WTC11 (cell line): ENCODE data around the gene TDRD3. TPM values are rescaled to one million over a fixed set of nuclear protein-coding genes. Genes with fewer than 3 reads are reported as not detected.

Source experiments
- EMX1 ChIP-seq: fragments of 250-450 bp; sonication (Bioruptor Pico); IDR thresholded peaks from 2 replicates; pipeline ENCODE4 v1.8.0; 2021; ENCODE audit warnings: mild to moderate bottlenecking
- ETV6 ChIP-seq: sonication (generic); formaldehyde crosslinking; IDR thresholded peaks from 2 replicates; pipeline ENCODE4 v1.8.1; 2022; ENCODE audit warnings: mild to moderate bottlenecking, missing genetic modification reagents
- FOXJ3 ChIP-seq: sonication (generic); formaldehyde crosslinking; IDR thresholded peaks from 2 replicates; pipeline ENCODE4 v1.9.0; 2021; ENCODE audit warnings: missing genetic modification reagents, mild to moderate bottlenecking, borderline replicate concordance
- GABPB1 ChIP-seq: sonication (generic); formaldehyde crosslinking; IDR thresholded peaks from 2 replicates; pipeline ENCODE4 v1.8.1; 2023; ENCODE audit warnings: mild to moderate bottlenecking, missing genetic modification reagents
- GTF2I ChIP-seq: fragments of 250-450 bp; sonication (Bioruptor Pico); conservative IDR thresholded peaks from 2 replicates; pipeline ENCODE4 v1.4.0; 2021; ENCODE audit warnings: mild to moderate bottlenecking
- HMGA2 ChIP-seq: fragments of 250-450 bp; sonication (Bioruptor Pico); IDR thresholded peaks from 2 replicates; pipeline ENCODE4 v1.4.0; 2021; ENCODE audit warnings: mild to moderate bottlenecking, moderate library complexity
- NR2C2 ChIP-seq: sonication (generic); formaldehyde crosslinking; IDR thresholded peaks from 2 replicates; pipeline ENCODE4 v1.8.0; 2022; ENCODE audit warnings: mild to moderate bottlenecking, missing genetic modification reagents
- SMAD3 ChIP-seq: sonication (generic); formaldehyde crosslinking; IDR thresholded peaks from 2 replicates; pipeline ENCODE4 v1.8.0; 2022; ENCODE audit warnings: missing genetic modification reagents, mild to moderate bottlenecking, borderline replicate concordance
- TCF7 ChIP-seq: sonication (generic); formaldehyde crosslinking; IDR thresholded peaks from 2 replicates; pipeline ENCODE4 v1.8.0; 2022; ENCODE audit warnings: mild to moderate bottlenecking, low read depth, missing genetic modification reagents, moderate library complexity
- ZBTB21 ChIP-seq: sonication (generic); formaldehyde crosslinking; IDR thresholded peaks from 2 replicates; pipeline ENCODE4 v1.8.1; 2023; ENCODE audit warnings: mild to moderate bottlenecking, missing genetic modification reagents, borderline replicate concordance
- ZNF121 ChIP-seq: sonication (generic); formaldehyde crosslinking; IDR thresholded peaks from 2 replicates; pipeline ENCODE4 v1.8.0; 2023; ENCODE audit warnings: missing genetic modification reagents
- ZNF263 ChIP-seq: sonication (generic); formaldehyde crosslinking; IDR thresholded peaks from 2 replicates; pipeline ENCODE4 v1.8.1; 2022; ENCODE audit warnings: low read depth, mild to moderate bottlenecking, moderate library complexity, missing genetic modification reagents
- total RNA-seq: library from RNA; stranded (reverse); gene quantifications from 3 replicates; pipeline ENCODE4 v1.2.3, GENCODE V29; 2021
- TF ChIP-seq, protein P1 (sequence below): fragments of 250-450 bp; sonication (Bioruptor Pico); IDR thresholded peaks from 2 replicates; pipeline ENCODE4 v1.9.0; 2021; ENCODE audit warnings: mild to moderate bottlenecking
- TF ChIP-seq, protein P2 (sequence below): sonication (generic); formaldehyde crosslinking; IDR thresholded peaks from 2 replicates; pipeline ENCODE4 v1.8.0; 2022; ENCODE audit warnings: missing genetic modification reagents
- TF ChIP-seq, protein P3 (sequence below): sonication (generic); formaldehyde crosslinking; IDR thresholded peaks from 2 replicates; pipeline ENCODE4 v1.8.1; 2022; ENCODE audit warnings: low read depth, mild to moderate bottlenecking, moderate library complexity, missing genetic modification reagents, borderline replicate concordance
- TF ChIP-seq, protein P4 (sequence below): sonication (generic); formaldehyde crosslinking; IDR thresholded peaks from 2 replicates; pipeline ENCODE4 v1.8.1; 2022; ENCODE audit warnings: low read depth, missing genetic modification reagents, borderline replicate concordance
- TF ChIP-seq, protein P5 (sequence below): sonication (generic); formaldehyde crosslinking; IDR thresholded peaks from 2 replicates; pipeline ENCODE4 v1.8.0; 2022; ENCODE audit warnings: mild to moderate bottlenecking, missing genetic modification reagents
- TF ChIP-seq, protein P6 (sequence below): sonication (generic); formaldehyde crosslinking; conservative IDR thresholded peaks from 2 replicates; pipeline ENCODE4 v1.8.1; 2023; ENCODE audit warnings: mild to moderate bottlenecking, low read depth, missing genetic modification reagents, moderate library complexity
- TF ChIP-seq, protein P7 (sequence below): sonication (generic); formaldehyde crosslinking; IDR thresholded peaks from 2 replicates; pipeline ENCODE4 v1.8.1; 2022; ENCODE audit warnings: mild to moderate bottlenecking, moderate library complexity, missing genetic modification reagents
- TF ChIP-seq, protein P8 (sequence below): sonication (generic); formaldehyde crosslinking; IDR thresholded peaks from 2 replicates; pipeline ENCODE4 v1.8.0; 2023; ENCODE audit warnings: missing genetic modification reagents, mild to moderate bottlenecking, borderline replicate concordance

The TDRD3 gene
- total RNA-seq, 1 experiment from 2014 or later: 19.5 TPM

DNA sequence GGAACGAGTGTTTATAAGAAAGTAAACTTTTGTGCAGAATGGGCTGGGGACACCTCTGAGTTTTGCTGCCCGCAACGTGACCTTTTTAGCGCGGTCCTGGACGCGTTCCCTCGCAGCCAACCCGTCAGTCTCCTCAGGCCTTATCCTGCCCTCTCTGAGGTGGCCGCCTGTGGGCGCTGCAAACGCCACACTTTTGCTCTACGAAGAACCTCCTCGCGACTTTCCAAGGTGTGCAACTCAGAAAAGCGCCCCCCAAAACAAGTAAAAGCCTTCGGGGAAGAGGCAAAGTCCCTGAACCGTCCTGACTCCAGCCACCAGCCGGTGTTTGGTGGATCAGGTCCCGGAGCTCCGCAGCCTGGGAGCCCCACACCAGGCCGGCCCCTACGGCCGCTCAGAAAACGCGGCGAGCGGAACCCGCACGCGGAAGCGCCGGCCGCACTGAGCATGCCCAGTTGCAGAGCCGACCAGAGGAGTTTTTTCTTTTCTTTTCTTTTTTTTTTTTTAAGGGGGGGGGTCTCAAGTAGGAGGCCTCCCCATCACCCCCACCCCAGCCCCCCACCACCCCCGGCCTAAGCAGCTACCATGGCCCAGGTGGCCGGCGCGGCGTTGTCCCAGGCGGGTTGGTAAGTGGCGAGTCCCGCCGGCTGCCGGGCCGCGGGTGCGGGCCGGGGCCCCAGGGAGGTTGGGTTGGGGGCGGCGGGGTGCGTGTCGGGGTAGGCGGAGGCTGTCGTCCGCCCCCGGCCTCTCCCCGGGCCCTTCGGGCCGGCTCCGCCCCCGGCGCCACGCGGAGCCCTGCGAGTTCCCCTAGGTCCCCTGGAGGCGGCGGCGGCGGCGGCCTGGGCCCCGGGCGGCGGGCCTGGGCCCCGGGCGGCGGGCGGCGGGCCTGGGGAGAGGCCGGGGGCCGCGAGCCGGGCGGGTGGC is at the start of gene TDRD3 (continued):
- TF ChIP-seq, protein P1, sequence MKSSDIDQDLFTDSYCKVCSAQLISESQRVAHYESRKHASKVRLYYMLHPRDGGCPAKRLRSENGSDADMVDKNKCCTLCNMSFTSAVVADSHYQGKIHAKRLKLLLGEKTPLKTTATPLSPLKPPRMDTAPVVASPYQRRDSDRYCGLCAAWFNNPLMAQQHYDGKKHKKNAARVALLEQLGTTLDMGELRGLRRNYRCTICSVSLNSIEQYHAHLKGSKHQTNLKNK (CRISPR knock-in tag): no peak
- TF ChIP-seq NR2C2 (CRISPR knock-in tag) (no peak), FOXJ3 (no peak), ETV6 (CRISPR knock-in tag) (peak; percentile 50; the same call in 1 of the 2 replicates), TCF7 (no peak), GABPB1 (CRISPR knock-in tag) (no peak), EMX1 (CRISPR knock-in tag) (no peak), SMAD3 (0 out of 2 replicates have a peak, but pooled peaks have one; percentile 19), ZBTB21 (CRISPR knock-in tag) (no peak), ZNF121 (CRISPR knock-in tag) (no peak), HMGA2 (CRISPR knock-in tag) (no peak), ZNF263 (no peak), GTF2I (no peak)
- TF ChIP-seq, protein P2, sequence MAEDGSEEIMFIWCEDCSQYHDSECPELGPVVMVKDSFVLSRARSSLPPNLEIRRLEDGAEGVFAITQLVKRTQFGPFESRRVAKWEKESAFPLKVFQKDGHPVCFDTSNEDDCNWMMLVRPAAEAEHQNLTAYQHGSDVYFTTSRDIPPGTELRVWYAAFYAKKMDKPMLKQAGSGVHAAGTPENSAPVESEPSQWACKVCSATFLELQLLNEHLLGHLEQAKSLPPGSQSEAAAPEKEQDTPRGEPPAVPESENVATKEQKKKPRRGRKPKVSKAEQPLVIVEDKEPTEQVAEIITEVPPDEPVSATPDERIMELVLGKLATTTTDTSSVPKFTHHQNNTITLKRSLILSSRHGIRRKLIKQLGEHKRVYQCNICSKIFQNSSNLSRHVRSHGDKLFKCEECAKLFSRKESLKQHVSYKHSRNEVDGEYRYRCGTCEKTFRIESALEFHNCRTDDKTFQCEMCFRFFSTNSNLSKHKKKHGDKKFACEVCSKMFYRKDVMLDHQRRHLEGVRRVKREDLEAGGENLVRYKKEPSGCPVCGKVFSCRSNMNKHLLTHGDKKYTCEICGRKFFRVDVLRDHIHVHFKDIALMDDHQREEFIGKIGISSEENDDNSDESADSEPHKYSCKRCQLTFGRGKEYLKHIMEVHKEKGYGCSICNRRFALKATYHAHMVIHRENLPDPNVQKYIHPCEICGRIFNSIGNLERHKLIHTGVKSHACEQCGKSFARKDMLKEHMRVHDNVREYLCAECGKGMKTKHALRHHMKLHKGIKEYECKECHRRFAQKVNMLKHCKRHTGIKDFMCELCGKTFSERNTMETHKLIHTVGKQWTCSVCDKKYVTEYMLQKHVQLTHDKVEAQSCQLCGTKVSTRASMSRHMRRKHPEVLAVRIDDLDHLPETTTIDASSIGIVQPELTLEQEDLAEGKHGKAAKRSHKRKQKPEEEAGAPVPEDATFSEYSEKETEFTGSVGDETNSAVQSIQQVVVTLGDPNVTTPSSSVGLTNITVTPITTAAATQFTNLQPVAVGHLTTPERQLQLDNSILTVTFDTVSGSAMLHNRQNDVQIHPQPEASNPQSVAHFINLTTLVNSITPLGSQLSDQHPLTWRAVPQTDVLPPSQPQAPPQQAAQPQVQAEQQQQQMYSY: peak; percentile 93
- TF ChIP-seq, protein P3, sequence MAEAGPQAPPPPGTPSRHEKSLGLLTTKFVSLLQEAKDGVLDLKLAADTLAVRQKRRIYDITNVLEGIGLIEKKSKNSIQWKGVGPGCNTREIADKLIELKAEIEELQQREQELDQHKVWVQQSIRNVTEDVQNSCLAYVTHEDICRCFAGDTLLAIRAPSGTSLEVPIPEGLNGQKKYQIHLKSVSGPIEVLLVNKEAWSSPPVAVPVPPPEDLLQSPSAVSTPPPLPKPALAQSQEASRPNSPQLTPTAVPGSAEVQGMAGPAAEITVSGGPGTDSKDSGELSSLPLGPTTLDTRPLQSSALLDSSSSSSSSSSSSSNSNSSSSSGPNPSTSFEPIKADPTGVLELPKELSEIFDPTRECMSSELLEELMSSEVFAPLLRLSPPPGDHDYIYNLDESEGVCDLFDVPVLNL (CRISPR knock-in tag): no peak
- TF ChIP-seq, protein P4, sequence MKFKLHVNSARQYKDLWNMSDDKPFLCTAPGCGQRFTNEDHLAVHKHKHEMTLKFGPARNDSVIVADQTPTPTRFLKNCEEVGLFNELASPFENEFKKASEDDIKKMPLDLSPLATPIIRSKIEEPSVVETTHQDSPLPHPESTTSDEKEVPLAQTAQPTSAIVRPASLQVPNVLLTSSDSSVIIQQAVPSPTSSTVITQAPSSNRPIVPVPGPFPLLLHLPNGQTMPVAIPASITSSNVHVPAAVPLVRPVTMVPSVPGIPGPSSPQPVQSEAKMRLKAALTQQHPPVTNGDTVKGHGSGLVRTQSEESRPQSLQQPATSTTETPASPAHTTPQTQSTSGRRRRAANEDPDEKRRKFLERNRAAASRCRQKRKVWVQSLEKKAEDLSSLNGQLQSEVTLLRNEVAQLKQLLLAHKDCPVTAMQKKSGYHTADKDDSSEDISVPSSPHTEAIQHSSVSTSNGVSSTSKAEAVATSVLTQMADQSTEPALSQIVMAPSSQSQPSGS (CRISPR knock-in tag): no peak
- TF ChIP-seq, protein P5, sequence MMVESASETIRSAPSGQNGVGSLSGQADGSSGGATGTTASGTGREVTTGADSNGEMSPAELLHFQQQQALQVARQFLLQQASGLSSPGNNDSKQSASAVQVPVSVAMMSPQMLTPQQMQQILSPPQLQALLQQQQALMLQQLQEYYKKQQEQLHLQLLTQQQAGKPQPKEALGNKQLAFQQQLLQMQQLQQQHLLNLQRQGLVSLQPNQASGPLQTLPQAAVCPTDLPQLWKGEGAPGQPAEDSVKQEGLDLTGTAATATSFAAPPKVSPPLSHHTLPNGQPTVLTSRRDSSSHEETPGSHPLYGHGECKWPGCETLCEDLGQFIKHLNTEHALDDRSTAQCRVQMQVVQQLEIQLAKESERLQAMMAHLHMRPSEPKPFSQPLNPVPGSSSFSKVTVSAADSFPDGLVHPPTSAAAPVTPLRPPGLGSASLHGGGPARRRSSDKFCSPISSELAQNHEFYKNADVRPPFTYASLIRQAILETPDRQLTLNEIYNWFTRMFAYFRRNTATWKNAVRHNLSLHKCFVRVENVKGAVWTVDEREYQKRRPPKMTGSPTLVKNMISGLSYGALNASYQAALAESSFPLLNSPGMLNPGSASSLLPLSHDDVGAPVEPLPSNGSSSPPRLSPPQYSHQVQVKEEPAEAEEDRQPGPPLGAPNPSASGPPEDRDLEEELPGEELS: 0 out of 2 replicates have a peak, but pooled peaks have one; percentile 8
- TF ChIP-seq, protein P6, sequence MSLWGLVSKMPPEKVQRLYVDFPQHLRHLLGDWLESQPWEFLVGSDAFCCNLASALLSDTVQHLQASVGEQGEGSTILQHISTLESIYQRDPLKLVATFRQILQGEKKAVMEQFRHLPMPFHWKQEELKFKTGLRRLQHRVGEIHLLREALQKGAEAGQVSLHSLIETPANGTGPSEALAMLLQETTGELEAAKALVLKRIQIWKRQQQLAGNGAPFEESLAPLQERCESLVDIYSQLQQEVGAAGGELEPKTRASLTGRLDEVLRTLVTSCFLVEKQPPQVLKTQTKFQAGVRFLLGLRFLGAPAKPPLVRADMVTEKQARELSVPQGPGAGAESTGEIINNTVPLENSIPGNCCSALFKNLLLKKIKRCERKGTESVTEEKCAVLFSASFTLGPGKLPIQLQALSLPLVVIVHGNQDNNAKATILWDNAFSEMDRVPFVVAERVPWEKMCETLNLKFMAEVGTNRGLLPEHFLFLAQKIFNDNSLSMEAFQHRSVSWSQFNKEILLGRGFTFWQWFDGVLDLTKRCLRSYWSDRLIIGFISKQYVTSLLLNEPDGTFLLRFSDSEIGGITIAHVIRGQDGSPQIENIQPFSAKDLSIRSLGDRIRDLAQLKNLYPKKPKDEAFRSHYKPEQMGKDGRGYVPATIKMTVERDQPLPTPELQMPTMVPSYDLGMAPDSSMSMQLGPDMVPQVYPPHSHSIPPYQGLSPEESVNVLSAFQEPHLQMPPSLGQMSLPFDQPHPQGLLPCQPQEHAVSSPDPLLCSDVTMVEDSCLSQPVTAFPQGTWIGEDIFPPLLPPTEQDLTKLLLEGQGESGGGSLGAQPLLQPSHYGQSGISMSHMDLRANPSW (CRISPR knock-in tag): no peak
- TF ChIP-seq, protein P7, sequence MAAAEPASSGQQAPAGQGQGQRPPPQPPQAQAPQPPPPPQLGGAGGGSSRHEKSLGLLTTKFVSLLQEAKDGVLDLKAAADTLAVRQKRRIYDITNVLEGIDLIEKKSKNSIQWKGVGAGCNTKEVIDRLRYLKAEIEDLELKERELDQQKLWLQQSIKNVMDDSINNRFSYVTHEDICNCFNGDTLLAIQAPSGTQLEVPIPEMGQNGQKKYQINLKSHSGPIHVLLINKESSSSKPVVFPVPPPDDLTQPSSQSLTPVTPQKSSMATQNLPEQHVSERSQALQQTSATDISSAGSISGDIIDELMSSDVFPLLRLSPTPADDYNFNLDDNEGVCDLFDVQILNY (CRISPR knock-in tag): no peak
- TF ChIP-seq, protein P8, sequence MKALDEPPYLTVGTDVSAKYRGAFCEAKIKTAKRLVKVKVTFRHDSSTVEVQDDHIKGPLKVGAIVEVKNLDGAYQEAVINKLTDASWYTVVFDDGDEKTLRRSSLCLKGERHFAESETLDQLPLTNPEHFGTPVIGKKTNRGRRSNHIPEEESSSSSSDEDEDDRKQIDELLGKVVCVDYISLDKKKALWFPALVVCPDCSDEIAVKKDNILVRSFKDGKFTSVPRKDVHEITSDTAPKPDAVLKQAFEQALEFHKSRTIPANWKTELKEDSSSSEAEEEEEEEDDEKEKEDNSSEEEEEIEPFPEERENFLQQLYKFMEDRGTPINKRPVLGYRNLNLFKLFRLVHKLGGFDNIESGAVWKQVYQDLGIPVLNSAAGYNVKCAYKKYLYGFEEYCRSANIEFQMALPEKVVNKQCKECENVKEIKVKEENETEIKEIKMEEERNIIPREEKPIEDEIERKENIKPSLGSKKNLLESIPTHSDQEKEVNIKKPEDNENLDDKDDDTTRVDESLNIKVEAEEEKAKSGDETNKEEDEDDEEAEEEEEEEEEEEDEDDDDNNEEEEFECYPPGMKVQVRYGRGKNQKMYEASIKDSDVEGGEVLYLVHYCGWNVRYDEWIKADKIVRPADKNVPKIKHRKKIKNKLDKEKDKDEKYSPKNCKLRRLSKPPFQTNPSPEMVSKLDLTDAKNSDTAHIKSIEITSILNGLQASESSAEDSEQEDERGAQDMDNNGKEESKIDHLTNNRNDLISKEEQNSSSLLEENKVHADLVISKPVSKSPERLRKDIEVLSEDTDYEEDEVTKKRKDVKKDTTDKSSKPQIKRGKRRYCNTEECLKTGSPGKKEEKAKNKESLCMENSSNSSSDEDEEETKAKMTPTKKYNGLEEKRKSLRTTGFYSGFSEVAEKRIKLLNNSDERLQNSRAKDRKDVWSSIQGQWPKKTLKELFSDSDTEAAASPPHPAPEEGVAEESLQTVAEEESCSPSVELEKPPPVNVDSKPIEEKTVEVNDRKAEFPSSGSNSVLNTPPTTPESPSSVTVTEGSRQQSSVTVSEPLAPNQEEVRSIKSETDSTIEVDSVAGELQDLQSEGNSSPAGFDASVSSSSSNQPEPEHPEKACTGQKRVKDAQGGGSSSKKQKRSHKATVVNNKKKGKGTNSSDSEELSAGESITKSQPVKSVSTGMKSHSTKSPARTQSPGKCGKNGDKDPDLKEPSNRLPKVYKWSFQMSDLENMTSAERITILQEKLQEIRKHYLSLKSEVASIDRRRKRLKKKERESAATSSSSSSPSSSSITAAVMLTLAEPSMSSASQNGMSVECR: 0 out of 2 replicates have a peak, but pooled peaks have one; percentile 34
